ENCODE results near the gene TDO2.

DNA sequence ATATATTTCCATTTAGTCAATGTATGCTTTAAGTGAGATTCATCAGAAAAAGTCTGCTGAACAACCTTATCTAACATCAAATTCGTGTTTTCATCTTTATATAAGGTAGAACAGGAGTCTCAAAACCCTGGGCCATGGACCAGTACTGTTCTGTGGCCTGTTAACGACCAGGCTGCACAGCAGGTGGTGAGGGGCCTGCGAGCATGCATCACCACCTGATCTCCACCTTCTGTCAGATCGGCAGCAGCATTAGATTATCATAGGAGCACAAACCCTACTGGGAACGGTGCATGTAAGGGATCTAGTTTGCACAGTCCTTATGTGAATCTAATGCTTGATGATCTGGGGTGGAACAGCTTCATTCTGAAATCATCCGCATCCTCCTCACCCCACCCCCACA is 47.0 kb downstream of the TDO2 start:
- TF ChIP-seq POLR2A (IDR thresholded peaks at IDR 0.05; ENCODE audit: low read depth): no peak
- TF ChIP-seq CTCF (IDR thresholded peaks at IDR 0.05): no peak
